ENCODE measurements around the gene TMEM62. TPM values are rescaled to one million over a fixed set of nuclear protein-coding genes. Genes with fewer than 3 reads are reported as not detected.

TMEM62 gene
- total RNA-seq, 4 donors from 2014 or later: 43.3 to 87.5 (median 57.0) TPM

GRCh38 chr15:43094416-43095030, 38.9 kb upstream of the TMEM62 start:
- no peaks in the 10 kb centered on the region for H3K9me3 ChIP-seq
- peaks cover 0 to 6% (median 0%) of the 10 kb centered on the region in 3 donors for H3K36me3 ChIP-seq
- no peak for TF ChIP-seq POLR2A (IDR thresholded peaks at IDR 0.05)
- TF ChIP-seq, protein P1, sequence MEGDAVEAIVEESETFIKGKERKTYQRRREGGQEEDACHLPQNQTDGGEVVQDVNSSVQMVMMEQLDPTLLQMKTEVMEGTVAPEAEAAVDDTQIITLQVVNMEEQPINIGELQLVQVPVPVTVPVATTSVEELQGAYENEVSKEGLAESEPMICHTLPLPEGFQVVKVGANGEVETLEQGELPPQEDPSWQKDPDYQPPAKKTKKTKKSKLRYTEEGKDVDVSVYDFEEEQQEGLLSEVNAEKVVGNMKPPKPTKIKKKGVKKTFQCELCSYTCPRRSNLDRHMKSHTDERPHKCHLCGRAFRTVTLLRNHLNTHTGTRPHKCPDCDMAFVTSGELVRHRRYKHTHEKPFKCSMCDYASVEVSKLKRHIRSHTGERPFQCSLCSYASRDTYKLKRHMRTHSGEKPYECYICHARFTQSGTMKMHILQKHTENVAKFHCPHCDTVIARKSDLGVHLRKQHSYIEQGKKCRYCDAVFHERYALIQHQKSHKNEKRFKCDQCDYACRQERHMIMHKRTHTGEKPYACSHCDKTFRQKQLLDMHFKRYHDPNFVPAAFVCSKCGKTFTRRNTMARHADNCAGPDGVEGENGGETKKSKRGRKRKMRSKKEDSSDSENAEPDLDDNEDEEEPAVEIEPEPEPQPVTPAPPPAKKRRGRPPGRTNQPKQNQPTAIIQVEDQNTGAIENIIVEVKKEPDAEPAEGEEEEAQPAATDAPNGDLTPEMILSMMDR (IDR thresholded peaks at IDR 0.05): no peak
- no peaks in the 10 kb centered on the region for H3K27me3 ChIP-seq
- no peak for DNase-seq
- no peak overlapping the region for H3K4me3 ChIP-seq
- peaks cover 0 to 5% (median 0%) of the 10 kb centered on the region in 4 donors for H3K4me1 ChIP-seq
- no peak overlapping the region for H3K27ac ChIP-seq

DNA sequence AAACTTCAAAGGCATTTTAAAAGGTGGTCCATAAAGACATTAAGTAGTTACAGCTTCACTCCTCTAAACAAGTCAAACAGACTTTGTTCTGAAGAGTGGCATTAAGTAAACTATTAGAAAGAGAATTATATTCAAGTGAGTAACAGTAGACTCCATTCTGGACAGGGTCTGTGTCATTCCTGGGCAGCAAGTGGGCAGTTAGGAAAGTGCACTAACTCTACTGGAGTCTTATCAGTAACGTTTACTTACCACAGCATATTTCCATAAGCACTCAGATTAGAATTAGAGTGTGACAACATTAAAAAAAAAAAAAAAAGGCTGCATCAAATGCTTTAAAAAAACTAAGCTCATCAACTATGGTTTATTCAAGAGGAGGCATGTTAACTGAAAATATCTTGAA, 38.1 kb upstream of the TMEM62 start:
- no peak for DNase-seq
- H3K36me3 ChIP-seq: peaks cover 0 to 9% (median 0%) of the 10 kb centered on the region in 3 donors
- H3K27me3 ChIP-seq: no peaks in the 10 kb centered on the region
- H3K27ac ChIP-seq: no peak overlapping the region
- no peak overlapping the region for H3K4me3 ChIP-seq
- H3K9me3 ChIP-seq: no peaks in the 10 kb centered on the region
- TF ChIP-seq, protein P1 (IDR thresholded peaks at IDR 0.05): no peak
- TF ChIP-seq POLR2A (IDR thresholded peaks at IDR 0.05): no peak
- peaks cover 0 to 5% (median 0%) of the 10 kb centered on the region in 4 donors for H3K4me1 ChIP-seq

DNA sequence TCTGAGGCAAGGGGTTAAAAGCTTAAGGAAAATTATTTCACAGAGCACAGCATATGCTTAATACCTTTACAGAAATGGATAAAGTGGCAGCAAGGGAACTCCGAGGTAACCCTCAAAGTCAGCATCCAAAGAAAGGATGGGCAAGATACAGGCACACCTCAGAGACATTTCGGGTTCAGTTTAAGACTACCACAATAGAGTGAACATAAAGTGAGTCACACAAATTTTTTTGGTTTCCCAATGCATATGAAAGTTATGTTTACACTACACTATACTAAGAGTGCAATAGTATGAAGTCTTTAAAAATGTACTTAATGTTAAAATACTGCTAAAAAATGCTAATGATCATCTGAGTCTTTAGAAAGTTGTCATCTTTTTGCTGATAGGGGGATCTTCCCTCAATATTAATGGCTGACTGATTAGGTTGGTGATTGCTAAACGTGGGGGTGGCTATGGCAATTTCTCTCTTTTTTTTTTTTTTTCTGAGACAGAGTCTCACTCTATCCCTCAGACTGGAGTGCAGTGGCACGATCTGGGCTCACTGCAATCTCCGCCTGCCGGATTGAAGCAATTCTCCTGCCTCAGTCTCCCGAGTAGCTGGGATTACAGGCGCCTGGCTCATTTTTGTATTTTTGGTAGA, 37.6 kb upstream of the TMEM62 start:
- Histone ChIP-seq H3K9me3 (no peaks in the 10 kb centered on the region), H3K27me3 (no peaks in the 10 kb centered on the region), H3K4me3 (no peak overlapping the region), H3K27ac (no peak overlapping the region), H3K36me3 (peaks cover 0 to 11% (median 0%) of the 10 kb centered on the region in 3 donors), H3K4me1 (peaks cover 0 to 5% (median 0%) of the 10 kb centered on the region in 4 donors)
- TF ChIP-seq, protein P1 (IDR thresholded peaks at IDR 0.05): no peak
- no peak for TF ChIP-seq POLR2A (IDR thresholded peaks at IDR 0.05)
- no peak for DNase-seq

DNA sequence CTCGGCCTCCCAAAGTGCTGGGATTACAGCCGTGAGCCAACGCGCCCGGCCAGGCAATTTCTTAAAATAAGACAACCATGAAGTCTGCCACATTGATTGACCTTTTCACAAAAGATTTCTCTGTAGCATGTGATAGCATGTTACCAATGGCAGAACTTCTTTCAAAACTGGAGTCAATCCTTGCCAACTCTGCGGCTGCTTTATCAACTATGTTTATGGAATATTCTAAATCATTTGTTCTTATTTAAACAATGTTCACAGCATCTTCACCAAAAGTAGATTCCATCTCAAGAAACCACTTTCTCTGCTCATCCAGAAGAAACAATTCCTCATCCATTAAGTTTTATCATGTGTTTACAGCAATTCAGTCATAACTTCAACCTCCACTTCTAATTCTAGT, 37.0 kb upstream of the TMEM62 start:
- Histone ChIP-seq H3K36me3 (peaks cover 0 to 11% (median 0%) of the 10 kb centered on the region in 3 donors), H3K4me1 (peaks cover 0 to 5% (median 0%) of the 10 kb centered on the region in 4 donors), H3K27ac (no peak overlapping the region), H3K9me3 (no peaks in the 10 kb centered on the region), H3K27me3 (no peaks in the 10 kb centered on the region), H3K4me3 (no peak overlapping the region)
- TF ChIP-seq POLR2A (IDR thresholded peaks at IDR 0.05): no peak
- TF ChIP-seq, protein P1 (IDR thresholded peaks at IDR 0.05): no peak
- no peak for DNase-seq

DNA sequence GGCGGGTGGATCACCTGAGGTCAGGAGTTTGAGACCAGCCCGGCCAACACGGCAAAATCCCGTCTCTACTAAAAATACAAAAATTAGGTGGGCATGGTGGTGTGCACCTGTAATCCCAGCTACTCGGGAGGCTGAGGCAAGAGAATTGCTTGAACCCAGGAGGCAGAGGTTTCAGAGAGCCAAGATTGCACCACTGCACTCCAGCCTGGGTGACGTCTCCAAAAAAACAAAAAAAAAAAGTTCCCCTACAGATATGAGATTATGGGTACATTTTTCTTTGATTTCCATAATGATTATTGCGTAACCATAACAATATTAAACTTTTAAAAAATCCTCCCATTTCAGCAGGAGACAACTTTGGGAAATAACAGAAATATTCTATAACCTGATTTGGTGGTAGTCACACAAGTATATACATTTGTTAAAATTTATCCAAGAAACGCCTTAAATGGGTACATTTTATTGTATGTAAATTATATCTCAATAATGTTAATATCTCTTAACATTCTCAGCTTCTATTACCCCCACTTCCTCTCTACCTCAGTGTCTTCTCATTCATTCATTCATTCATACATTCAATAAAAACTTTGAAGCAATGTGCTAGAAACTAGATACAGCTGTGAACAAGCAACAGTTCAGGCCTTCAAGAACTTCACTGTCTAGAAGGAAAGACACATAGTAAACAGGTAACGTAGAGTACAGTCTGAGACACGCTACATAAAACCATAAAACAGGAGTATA, 34.1 kb upstream of the TMEM62 start:
- TF ChIP-seq POLR2A (IDR thresholded peaks at IDR 0.05): no peak
- TF ChIP-seq, protein P1 (IDR thresholded peaks at IDR 0.05): no peak
- no peak overlapping the region for H3K4me3 ChIP-seq
- peaks cover 0 to 12% (median under 1%) of the 10 kb centered on the region in 4 donors for H3K4me1 ChIP-seq
- no peak overlapping the region for H3K27ac ChIP-seq
- H3K36me3 ChIP-seq: peaks cover 0 to 11% (median 0%) of the 10 kb centered on the region in 3 donors
- H3K27me3 ChIP-seq: no peaks in the 10 kb centered on the region
- no peaks in the 10 kb centered on the region for H3K9me3 ChIP-seq
- DNase-seq: no peak
